Neuron (in vitro differentiated cells): ENCODE results near the gene ETNK1.
"Not testable (repeated sequence)": the region's sequence is repeated elsewhere in the genome, so short reads cannot be mapped to it uniquely, and the experiment has no call there.

Experiments used
- H2AFZ ChIP-seq: one replicate; pipeline ENCODE4 v1.6.1; 2013; ENCODE audit warnings: low read depth, mild to moderate bottlenecking, inconsistent platforms, low read length, moderate library complexity
- H3K27me3 ChIP-seq: one replicate; pipeline ENCODE4 v1.6.1; 2013; ENCODE audit warnings: low read length; ENCODE audit not compliant: insufficient read depth
- H3K36me3 ChIP-seq: one replicate; pipeline ENCODE4 v1.6.1; 2013; ENCODE audit warnings: low read length; ENCODE audit not compliant: insufficient read depth
- H3K4me1 ChIP-seq: one replicate; pipeline ENCODE4 v1.6.1; 2013; ENCODE audit warnings: low read length; ENCODE audit not compliant: insufficient read depth
- H3K4me3 ChIP-seq: 2 replicates; pipeline ENCODE4 v1.5.1; 2013; ENCODE audit warnings: mild to moderate bottlenecking, low read length, moderate library complexity
- H3K9me3 ChIP-seq: one replicate; pipeline ENCODE4 v1.6.1; 2013; ENCODE audit warnings: low read length

ETNK1 gene, protein sequence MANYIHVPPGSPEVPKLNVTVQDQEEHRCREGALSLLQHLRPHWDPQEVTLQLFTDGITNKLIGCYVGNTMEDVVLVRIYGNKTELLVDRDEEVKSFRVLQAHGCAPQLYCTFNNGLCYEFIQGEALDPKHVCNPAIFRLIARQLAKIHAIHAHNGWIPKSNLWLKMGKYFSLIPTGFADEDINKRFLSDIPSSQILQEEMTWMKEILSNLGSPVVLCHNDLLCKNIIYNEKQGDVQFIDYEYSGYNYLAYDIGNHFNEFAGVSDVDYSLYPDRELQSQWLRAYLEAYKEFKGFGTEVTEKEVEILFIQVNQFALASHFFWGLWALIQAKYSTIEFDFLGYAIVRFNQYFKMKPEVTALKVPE

DNA sequence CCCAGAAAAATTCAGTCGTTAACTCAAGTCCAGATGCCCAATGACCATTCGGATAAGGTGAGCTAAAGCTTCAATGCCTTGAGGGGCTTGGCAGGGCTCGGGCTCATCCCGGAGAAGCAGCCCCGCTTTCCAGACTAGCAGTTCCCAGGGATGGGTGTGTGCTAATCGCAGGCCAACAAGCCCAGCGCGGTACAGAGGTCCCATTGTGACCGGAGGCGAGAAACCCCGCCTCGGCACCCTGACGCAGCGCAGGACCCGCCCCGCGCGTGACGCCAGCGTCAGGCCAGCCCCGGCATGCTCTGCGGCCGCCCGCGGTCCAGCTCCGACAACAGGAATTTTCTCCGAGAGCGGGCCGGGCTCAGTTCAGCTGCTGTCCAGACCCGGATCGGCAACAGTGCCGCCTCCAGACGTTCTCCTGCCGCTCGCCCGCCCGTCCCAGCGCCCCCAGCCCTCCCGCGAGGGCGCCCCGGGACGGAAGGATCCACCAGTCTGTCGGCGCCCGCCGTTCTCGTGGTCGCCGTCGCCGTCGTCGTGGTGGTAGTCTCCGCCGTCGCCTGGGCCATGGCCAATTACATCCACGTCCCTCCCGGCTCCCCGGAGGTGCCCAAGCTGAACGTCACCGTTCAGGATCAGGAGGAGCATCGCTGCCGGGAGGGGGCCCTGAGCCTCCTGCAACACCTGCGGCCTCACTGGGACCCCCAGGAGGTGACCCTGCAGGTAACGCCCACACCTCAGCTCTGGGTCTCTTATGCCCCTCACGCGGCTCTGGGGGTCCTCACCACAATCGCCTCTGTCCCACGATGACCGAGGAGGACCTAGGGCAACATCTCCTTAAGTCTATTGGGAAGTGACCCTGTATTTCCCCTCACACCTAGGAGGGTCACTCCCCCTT, at the start of gene ETNK1:
Gene ETNK1, plus strand, starts transcription at position 302 of the 892 bp plus-strand sequence. Its CDS starts 260 bp downstream, at position 562.
- Histone ChIP-seq H3K9me3 (no peaks in the 10 kb centered on the region), H3K36me3 (peaks cover 4% of the 10 kb centered on the region), H3K27me3 (no peaks in the 10 kb centered on the region), H3K4me1 (peaks cover 30% of the 10 kb centered on the region), H2AFZ (peak within 1 kb of the TSS; percentile 91), H3K4me3 (peak within 1 kb of the TSS; percentile 56)

DNA sequence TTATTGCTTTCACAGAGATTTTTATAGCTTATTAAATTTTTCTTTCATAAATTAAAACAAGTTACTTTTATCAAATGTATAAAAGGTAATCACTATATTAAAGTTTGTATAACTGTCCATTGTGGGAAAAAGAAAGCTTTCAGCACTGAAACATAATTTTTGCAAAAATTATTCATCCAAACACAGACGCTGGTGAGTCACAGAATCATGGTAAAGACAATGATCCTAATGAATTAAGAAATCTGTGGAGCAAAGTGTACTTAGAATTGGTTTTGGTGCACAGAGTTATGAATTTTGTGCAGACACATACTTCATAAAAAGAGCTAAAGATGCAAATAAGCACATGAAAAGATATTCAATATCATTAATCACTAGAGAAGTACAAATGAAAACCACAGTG, 48.9 kb upstream of the ETNK1 start:
- Histone ChIP-seq H3K4me1 (no peaks in the 10 kb centered on the region), H3K9me3 (no peaks in the 10 kb centered on the region), H3K36me3 (no peaks in the 10 kb centered on the region), H3K27me3 (no peaks in the 10 kb centered on the region), H2AFZ (no peak overlapping the region), H3K4me3 (no peak overlapping the region)

DNA sequence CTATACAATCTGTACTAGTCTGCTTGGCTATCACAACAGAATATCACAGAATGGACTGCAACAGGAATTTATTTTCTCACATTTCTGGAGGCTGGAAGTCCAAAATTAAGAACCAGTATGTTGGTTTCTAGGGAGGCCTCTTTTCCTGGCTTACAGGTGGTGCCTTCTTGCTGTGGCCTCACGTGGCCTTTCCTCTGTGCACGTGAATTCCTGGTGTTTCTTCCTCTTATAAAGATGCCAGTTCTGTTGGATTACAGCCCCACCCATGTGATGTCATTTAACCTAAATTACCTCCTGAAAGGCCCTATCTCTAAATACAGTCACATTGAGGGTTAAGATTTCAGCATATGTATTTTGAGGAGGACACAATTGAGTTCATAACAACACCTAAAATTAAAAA, 48.5 kb upstream of the ETNK1 start:
- Histone ChIP-seq H3K27me3 (no peaks in the 10 kb centered on the region), H2AFZ (no peak overlapping the region), H3K4me1 (no peaks in the 10 kb centered on the region), H3K4me3 (no peak overlapping the region), H3K36me3 (no peaks in the 10 kb centered on the region), H3K9me3 (no peaks in the 10 kb centered on the region)

DNA sequence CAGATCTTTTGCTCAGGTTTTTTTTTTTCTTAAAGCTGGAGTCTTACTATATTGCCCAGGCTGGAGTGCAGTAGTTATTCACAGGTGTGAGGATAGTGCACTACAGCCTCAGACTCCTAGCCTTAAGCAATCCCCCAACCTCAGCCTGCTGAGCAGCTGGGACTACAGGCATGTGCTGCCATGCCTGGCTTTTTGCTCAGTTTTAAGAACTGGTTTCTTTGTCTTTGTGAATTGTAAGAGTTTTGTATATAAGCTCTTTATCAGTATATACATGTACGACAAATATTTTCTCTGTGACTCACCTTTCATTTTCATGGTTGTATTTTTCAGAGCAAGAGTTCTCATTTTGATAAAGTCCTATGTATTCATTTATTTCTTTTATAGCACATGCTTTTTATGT, 47.3 kb upstream of the ETNK1 start:
- Histone ChIP-seq H3K4me1 (no peaks in the 10 kb centered on the region), H3K27me3 (no peaks in the 10 kb centered on the region), H3K4me3 (no peak overlapping the region), H3K9me3 (no peaks in the 10 kb centered on the region), H3K36me3 (no peaks in the 10 kb centered on the region), H2AFZ (no peak overlapping the region)

DNA sequence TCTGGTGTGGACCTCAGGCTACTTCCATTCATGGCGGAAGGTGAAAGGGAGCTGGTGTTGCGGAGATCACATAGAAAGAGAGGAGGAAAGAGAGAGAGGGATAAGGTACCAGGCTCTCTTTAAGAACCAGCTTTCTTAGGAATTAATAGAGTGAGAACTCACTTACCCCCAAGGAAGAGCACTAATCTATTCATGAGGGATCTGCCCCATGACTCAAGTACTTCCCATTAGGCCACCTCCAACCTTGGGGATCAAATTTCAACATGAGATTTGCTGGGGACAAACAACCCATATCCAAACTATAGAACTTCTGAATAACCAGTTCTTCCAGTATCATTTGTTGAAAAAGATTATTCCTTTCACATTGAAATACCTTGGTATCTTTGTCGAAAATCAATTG, 46.6 kb upstream of the ETNK1 start:
- Histone ChIP-seq H2AFZ (no peak overlapping the region), H3K9me3 (no peaks in the 10 kb centered on the region), H3K4me1 (no peaks in the 10 kb centered on the region), H3K36me3 (no peaks in the 10 kb centered on the region), H3K4me3 (no peak overlapping the region), H3K27me3 (no peaks in the 10 kb centered on the region)

DNA sequence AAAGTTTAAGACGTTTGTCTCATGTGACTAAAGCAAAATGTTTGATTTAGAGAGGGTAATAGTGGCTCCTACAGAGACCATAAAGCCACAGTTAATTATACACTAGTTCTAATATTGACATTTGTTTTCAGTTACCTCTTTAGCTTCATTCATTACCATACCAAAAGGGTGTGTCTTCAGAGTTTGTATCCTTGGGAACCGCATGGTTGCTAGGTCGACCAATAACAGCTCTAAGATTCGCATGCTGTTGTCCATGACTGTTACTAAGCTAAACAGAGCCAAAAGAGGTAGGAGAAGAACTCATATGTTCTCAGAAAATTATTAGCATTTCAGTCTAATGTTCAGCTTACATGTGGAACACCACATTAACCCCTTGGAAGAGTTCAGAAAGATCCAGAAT, 36.2 kb upstream of the ETNK1 start:
- no peaks in the 10 kb centered on the region for H3K9me3 ChIP-seq
- H3K4me3 ChIP-seq = no peak overlapping the region

GRCh38 chr12:22593864-22594263, 31.1 kb upstream of the ETNK1 start:
- Histone ChIP-seq H3K4me1 (peaks cover 1% of the 10 kb centered on the region), H3K9me3 (no peaks in the 10 kb centered on the region), H2AFZ (no peak overlapping the region), H3K4me3 (no peak overlapping the region), H3K27me3 (no peaks in the 10 kb centered on the region), H3K36me3 (no peaks in the 10 kb centered on the region)

More for the DNA sequence above, 36.2 kb upstream of the ETNK1 start:
- no peaks in the 10 kb centered on the region for H3K27me3 ChIP-seq
- no peaks in the 10 kb centered on the region for H3K36me3 ChIP-seq
- peaks cover 3% of the 10 kb centered on the region for H3K4me1 ChIP-seq
- H2AFZ ChIP-seq = no peak overlapping the region

- H3K36me3 ChIP-seq, H3K9me3 ChIP-seq, H2AFZ ChIP-seq, H3K4me3 ChIP-seq, H3K27me3 ChIP-seq, H3K4me1 ChIP-seq: not testable (repeated sequence)
These were observed 27.4 kb upstream of the ETNK1 start for GRCh38 chr12:22597539-22597938.

GRCh38 chr12:22598141-22598762, 26.7 kb upstream of the ETNK1 start:
- Histone ChIP-seq H3K4me3 (no peak overlapping the region), H3K4me1 (no peaks in the 10 kb centered on the region), H3K36me3 (no peaks in the 10 kb centered on the region), H3K9me3 (no peaks in the 10 kb centered on the region), H3K27me3 (no peaks in the 10 kb centered on the region), H2AFZ (no peak overlapping the region)

GRCh38 chr12:22598763-22599161, 26.2 kb upstream of the ETNK1 start:
- Histone ChIP-seq H3K4me1 (no peaks in the 10 kb centered on the region), H3K27me3 (no peaks in the 10 kb centered on the region), H3K36me3 (no peaks in the 10 kb centered on the region), H3K4me3 (no peak overlapping the region), H2AFZ (no peak overlapping the region), H3K9me3 (no peaks in the 10 kb centered on the region)

- no peak overlapping the region for H3K4me3 ChIP-seq
- H3K9me3 ChIP-seq = no peaks in the 10 kb centered on the region
- H3K4me1 ChIP-seq = no peaks in the 10 kb centered on the region
- no peaks in the 10 kb centered on the region for H3K27me3 ChIP-seq
- no peaks in the 10 kb centered on the region for H3K36me3 ChIP-seq
- H2AFZ ChIP-seq = no peak overlapping the region
These were observed 24.8 kb upstream of the ETNK1 start for GRCh38 chr12:22600181-22600580.

DNA sequence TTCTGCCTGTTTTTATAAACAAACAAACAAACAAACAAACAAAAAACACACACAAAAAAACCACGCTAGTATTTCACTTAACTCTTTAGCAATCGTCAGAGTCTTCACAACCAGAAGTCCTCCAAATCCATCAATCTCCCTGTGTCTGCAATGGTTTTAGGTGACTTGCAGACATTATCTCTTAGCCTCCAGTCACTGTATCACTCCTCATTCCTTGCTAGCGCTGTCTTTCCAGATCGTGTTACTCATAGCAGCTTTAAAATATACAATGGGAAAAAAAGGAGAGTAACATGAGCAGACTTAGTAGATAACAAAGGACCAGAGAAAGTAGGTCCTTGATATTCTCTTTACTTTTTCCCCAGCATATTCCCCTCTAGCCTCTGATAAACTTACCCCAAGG, 15.5 kb upstream of the ETNK1 start:
- no peaks in the 10 kb centered on the region for H3K36me3 ChIP-seq

GRCh38 chr12:22610131-22610530, 14.8 kb upstream of the ETNK1 start:
- Histone ChIP-seq H3K9me3 (peaks cover 2% of the 10 kb centered on the region), H3K4me1 (no peaks in the 10 kb centered on the region), H2AFZ (no peak overlapping the region), H3K4me3 (no peak overlapping the region), H3K36me3 (no peaks in the 10 kb centered on the region), H3K27me3 (no peaks in the 10 kb centered on the region)

More for the DNA sequence above, 15.5 kb upstream of the ETNK1 start:
- Histone ChIP-seq H3K4me1 (no peaks in the 10 kb centered on the region), H3K27me3 (no peaks in the 10 kb centered on the region), H3K9me3 (peaks cover 2% of the 10 kb centered on the region), H3K4me3 (no peak overlapping the region), H2AFZ (no peak overlapping the region)
